PC-3 (cell line): ENCODE measurements around the gene SSTR3.

Experiments
- CTCF ChIP-seq: fragments of 300-600 bp; sonication (generic); conservative IDR thresholded peaks from 2 replicates; pipeline ENCODE4 v1.5.1; 2017; ENCODE audit warnings: antibody characterized with exemption, low read depth, mild to moderate bottlenecking, low read length
- EZH2 ChIP-seq: fragments of 300-600 bp; sonication (generic); IDR thresholded peaks from one replicate; pipeline ENCODE4 v1.6.1; 2017; ENCODE audit warnings: antibody characterized with exemption, mild to moderate bottlenecking, low read length; ENCODE audit not compliant: unreplicated experiment
- EZH2phosphoT487 ChIP-seq: fragments of 300-600 bp; sonication (generic); IDR thresholded peaks from 2 replicates; pipeline ENCODE4 v1.6.1; 2018; ENCODE audit warnings: mild to moderate bottlenecking, antibody characterized with exemption, low read length, borderline replicate concordance

GRCh38 chr22:37172266-37173245, 39.7 kb downstream of the SSTR3 start:
- TF ChIP-seq CTCF = no peak
- TF ChIP-seq EZH2 = no peak
- no peak for TF ChIP-seq EZH2phosphoT487
